HL-60/S4 (cell line): ENCODE results near the gene CRTC2.

ENCODE experiments used
- in situ Hi-C: fragments of 300-500 bp; cut with MboI; formaldehyde crosslinking; loops from 2 replicates; pipeline ENCODE4 v1.14.3; 2022; ENCODE audit warnings: low sequenced_read_pairs

Gene CRTC2

GRCh38 chr1:153899509-153899908 lies 58.9 kb downstream of the CRTC2 start:
- in situ Hi-C loops, result no loop called here
